Endothelial cell of umbilical vein (primary cell): ENCODE measurements around the gene ZC3H15. TPM values are rescaled to one million over a fixed set of nuclear protein-coding genes. Genes with fewer than 3 reads are reported as not detected.
"Not testable (repeated sequence)": the region's sequence is repeated elsewhere in the genome, so short reads cannot be mapped to it uniquely, and the experiment has no call there.

ENCODE experiments used
- BruUV-seq: library from RNA; stranded (reverse); fragments of 400-500 nt; replicated peaks from 2 replicates; lab custom pipeline; 2021; lab: Mats Ljungman, UMichigan
- CTCF ChIA-PET: fragments of 300-600, 350-600 bp; sonication (Branson Sonifier 250); formaldehyde crosslinking; loops from one replicate; lab custom pipeline; 2021; ENCODE audit warnings: antibody characterized with exemption, inconsistent platforms; lab: Charles Lee
- POLR2A ChIA-PET: fragments of 300-600, 350-600 bp; sonication (Branson Sonifier 250); formaldehyde crosslinking; loops from one replicate; lab custom pipeline; 2021; ENCODE audit warnings: antibody characterized with exemption, inconsistent platforms; lab: Charles Lee
- DNase-seq: peaks from one replicate; pipeline ENCODE4 v3.0.0-alpha.2; 2011; ENCODE audit warnings: low read depth, low spot score
- FAIRE-seq: peaks from 2 replicates; lab custom pipeline; 2011; peaks lifted over from hg19 to GRCh38; lab: Jason Lieb, UNC
- H2AFZ ChIP-seq: 2 replicates; pipeline ENCODE4 v1.6.0; 2012; ENCODE audit warnings: low read depth, low read length, control low read depth, inconsistent platforms
- H3K27ac ChIP-seq: 2 replicates; pipeline ENCODE4 v1.5.1; 2011; ENCODE audit warnings: low read depth, mild to moderate bottlenecking, control low read depth, low read length, moderate library complexity; ENCODE audit not compliant: insufficient read depth
- H3K27me3 ChIP-seq, 2 experiments: 2 replicates each; pipeline versions ENCODE4 v1.6.0 to v1.6.1; 2011; ENCODE audit warnings: low read length in 2 of 2, mixed read lengths in 1 of 2; ENCODE audit not compliant: control insufficient read depth in 2 of 2, insufficient read depth in 2 of 2
- H3K36me3 ChIP-seq, 2 experiments: 2 replicates in 1 of 2; 3 replicates in 1 of 2; pipeline ENCODE4 v1.5.1; 2011; ENCODE audit warnings: low read length in 2 of 2, mild to moderate bottlenecking in 1 of 2, moderate library complexity in 1 of 2; ENCODE audit not compliant: control insufficient read depth in 2 of 2, insufficient read depth in 2 of 2; ENCODE audit errors: extremely low read depth in 1 of 2
- H3K4me1 ChIP-seq: 3 replicates; pipeline ENCODE4 v1.5.1; 2011; ENCODE audit warnings: mild to moderate bottlenecking, low read length; ENCODE audit not compliant: control insufficient read depth, insufficient read depth; ENCODE audit errors: extremely low read depth
- H3K4me2 ChIP-seq: 2 replicates; pipeline ENCODE4 v1.6.1; 2011; ENCODE audit warnings: low read length, control low read depth, mixed read lengths; ENCODE audit not compliant: insufficient read depth
- H3K4me3 ChIP-seq, 3 experiments: fragments of 200-600 bp in 1 of 3; sonication (generic), shearing (Covaris generic) in 1 of 3; replicated peaks in 1 of 3; 2 replicates each; pipeline ENCODE4 v1.5.1; 2011 to 2016; ENCODE audit warnings: control low read depth in 3 of 3, low read length in 3 of 3, mild to moderate bottlenecking in 2 of 3, inconsistent platforms in 1 of 3, low read depth in 1 of 3, moderate library complexity in 1 of 3; ENCODE audit not compliant: insufficient read depth in 1 of 3
- H3K79me2 ChIP-seq: 2 replicates; pipeline ENCODE4 v1.6.0; 2012; ENCODE audit warnings: low read length, inconsistent platforms; ENCODE audit not compliant: control insufficient read depth, insufficient read depth
- H3K9ac ChIP-seq: replicated peaks from 2 replicates; pipeline ENCODE3; 2011; ENCODE audit warnings: low read length, control low read depth; ENCODE audit not compliant: insufficient read depth; ENCODE audit errors: extremely low read depth
- H3K9me1 ChIP-seq: replicated peaks from 3 replicates; pipeline ENCODE4 v1.6.0; 2011; ENCODE audit warnings: mild to moderate bottlenecking, low read length; ENCODE audit not compliant: control insufficient read depth, insufficient read depth; ENCODE audit errors: extremely low read depth
- H3K9me3 ChIP-seq: replicated peaks from 2 replicates; pipeline ENCODE4 v1.5.1; 2012; ENCODE audit warnings: low read length, inconsistent platforms; ENCODE audit not compliant: control insufficient read depth, insufficient read depth
- H4K20me1 ChIP-seq: replicated peaks from 2 replicates; pipeline ENCODE3; 2011; ENCODE audit warnings: mild to moderate bottlenecking, low read length; ENCODE audit not compliant: control insufficient read depth, insufficient read depth; ENCODE audit errors: extremely low read depth
- CTCF ChIP-seq, 2 donors: IDR thresholded peaks; 1 replicate in 1 of 2; 2 replicates in 1 of 2; pipeline ENCODE4 v1.5.1; 2011; ENCODE audit warnings: low read length in 2 of 2, mild to moderate bottlenecking in 2 of 2, moderate library complexity in 2 of 2, control low read depth in 1 of 2, inconsistent platforms in 1 of 2, low read depth in 1 of 2; ENCODE audit not compliant: insufficient read depth in 1 of 2; ENCODE audit errors: extremely low read depth in 1 of 2
- EZH2 ChIP-seq: IDR thresholded peaks from 2 replicates; pipeline ENCODE4 v1.6.1; 2012; ENCODE audit warnings: borderline replicate concordance, low read depth, mild to moderate bottlenecking, moderate library complexity, low read length, inconsistent platforms; ENCODE audit not compliant: severe bottlenecking
- FOS ChIP-seq: IDR thresholded peaks from 2 replicates; pipeline ENCODE4 v1.6.1; 2011; ENCODE audit warnings: mild to moderate bottlenecking, low read length, moderate library complexity, borderline replicate concordance; ENCODE audit not compliant: insufficient read depth
- GATA2 ChIP-seq: IDR thresholded peaks from 2 replicates; pipeline ENCODE4 v1.7.0; 2011; ENCODE audit warnings: low read depth, mild to moderate bottlenecking, moderate library complexity, mixed read lengths, low read length; ENCODE audit not compliant: insufficient read length, insufficient read depth
- JUN ChIP-seq: IDR thresholded peaks from 2 replicates; pipeline ENCODE4 v1.6.1; 2011; ENCODE audit warnings: borderline replicate concordance, low read depth; ENCODE audit not compliant: insufficient read length, insufficient read depth
- MAX ChIP-seq: IDR thresholded peaks from 2 replicates; pipeline ENCODE4 v1.6.1; 2011; ENCODE audit not compliant: insufficient read depth, insufficient read length
- POLR2AphosphoS5 ChIP-seq: IDR thresholded peaks from 2 replicates; pipeline ENCODE4 v1.6.1; 2012; ENCODE audit warnings: low read depth, mild to moderate bottlenecking, control low read depth, low read length, moderate library complexity; ENCODE audit not compliant: insufficient read depth
- dilution Hi-C: fragments of 300-500 bp; cut with MboI; formaldehyde crosslinking; loops from one replicate; pipeline ENCODE4 v1.15.0; 2019; ENCODE audit warnings: low sequenced_read_pairs; ENCODE audit not compliant: extremely low pct_ligation_motif_present
- intact Hi-C: fragments of 100-400 bp; cut with micrococcal nuclease; formaldehyde crosslinking; loops from one replicate; pipeline ENCODE4 v1.10.0; 2022
- polyA plus RNA-seq, 4 experiments: library from polyadenylated mRNA; depleted of rRNA in 3 of 4; stranded (reverse) in 3 of 4; unstranded in 1 of 4; fragments of >200 nt; gene quantifications; 2 replicates each; pipeline versions ENCODE4 v1.2.1 to v1.2.3, GENCODE V29; 2011 to 2012; ENCODE audit warnings: missing spikeins in 1 of 4
- total RNA-seq: library from RNA; stranded (reverse); gene quantifications from 2 replicates; pipeline ENCODE4 v1.2.3, GENCODE V29; 2021

The ZC3H15 gene
- total and polyA plus RNA-seq, 2 donors (not counting 3 experiments of a cell fraction or from before 2014, with no cell fraction given): 24.1 to 65.1 TPM

- Histone ChIP-seq H3K4me2 (no peak overlapping the region), H3K4me3 (no peak overlapping the region), H3K9ac (no peak overlapping the region), H3K36me3 (no peaks in the 10 kb centered on the region), H4K20me1 (no peaks in the 10 kb centered on the region), H2AFZ (no peak overlapping the region), H3K27ac (no peak overlapping the region), H3K79me2 (no peaks in the 10 kb centered on the region), H3K27me3 (no peaks in the 10 kb centered on the region), H3K4me1 (peaks cover 9% of the 10 kb centered on the region), H3K9me1 (no peaks in the 10 kb centered on the region), H3K9me3 (no peaks in the 10 kb centered on the region)
- ChIA-PET CTCF (no interaction called here), POLR2A (no interaction called here)
- intact Hi-C loops: no loop called here
- BruUV-seq: no TSS peak
- FAIRE-seq: no peak
- no peak for DNase-seq
- TF ChIP-seq FOS (no peak), EZH2 (no peak), POLR2AphosphoS5 (no peak), JUN (no peak), GATA2 (no peak), CTCF (IDR thresholded peaks at IDR 0.05; ENCODE audit: extremely low read depth in 1 of 2, insufficient read depth in 1 of 2, low read depth in 1 of 2, low read length in 2 of 2) (no peak), MAX (no peak)
- dilution Hi-C loops: no loop called here
Observed at GRCh38 chr2:186437719-186438118, 48.3 kb upstream of the ZC3H15 start.

GRCh38 chr2:186439673-186440095 lies 46.4 kb upstream of the ZC3H15 start:
- H3K4me2 ChIP-seq, H2AFZ ChIP-seq, H3K9me3 ChIP-seq, H3K9ac ChIP-seq, H3K9me1 ChIP-seq, H3K4me1 ChIP-seq, BruUV-seq, H4K20me1 ChIP-seq, H3K27ac ChIP-seq, DNase-seq, POLR2A ChIA-PET, H3K4me3 ChIP-seq, CTCF ChIA-PET, H3K36me3 ChIP-seq, H3K79me2 ChIP-seq, FAIRE-seq, H3K27me3 ChIP-seq, dilution Hi-C loops: not testable (repeated sequence)
- intact Hi-C loops: loop anchor here (1.0 to 10.0 kb wide), 2 partner anchors 47 to 565 kb away; partner anchors contain the start of gene ZC3H15
